GM12878 (cell line): ENCODE results near the gene ITPKA. TPM values are rescaled to one million over a fixed set of nuclear protein-coding genes. Genes with fewer than 3 reads are reported as not detected.

Experiments
- ATAC-seq: fragments of 200-7000 bp; cut with Tn5 transposase; 3 replicates; pipeline ENCODE4 v1.9.1; 2020; ENCODE audit warnings: mild to moderate bottlenecking, moderate library complexity
- BruUV-seq: library from RNA; stranded (reverse); fragments of 400-500 nt; replicated peaks from 2 replicates; lab custom pipeline; 2021; lab: Mats Ljungman, UMichigan
- CTCF ChIA-PET: fragments of 300-600 bp; sonication (Branson Sonifier 250); formaldehyde crosslinking; extraction: SDS; loops from one replicate; lab custom pipeline; 2021; ENCODE audit warnings: inconsistent platforms; lab: Yijun Ruan, JAX
- POLR2A ChIA-PET: fragments of 350-600 bp; formaldehyde crosslinking; extraction: SDS; loops from one replicate; lab custom pipeline; 2021; ENCODE audit warnings: inconsistent platforms; lab: Charles Lee
- RAD21 ChIA-PET: fragments of 300-600 bp; sonication (Branson Sonifier 250); formaldehyde crosslinking; loops from one replicate; lab custom pipeline; 2023; ENCODE audit warnings: antibody characterized with exemption; ENCODE audit not compliant: unreplicated experiment; lab: Charles Lee
- SMC1A ChIA-PET: fragments of 300-600 bp; sonication (Branson Sonifier 250); formaldehyde crosslinking; loops from one replicate; lab custom pipeline; 2023; ENCODE audit not compliant: unreplicated experiment, uncharacterized antibody; lab: Charles Lee
- DNase-seq: peaks from one replicate; pipeline ENCODE4 v3.0.0-alpha.2; 2011; ENCODE audit warnings: low read depth, low spot score
- FAIRE-seq: peaks from 3 replicates; lab custom pipeline; 2011; peaks lifted over from hg19 to GRCh38; lab: Jason Lieb, UNC
- H2AFZ ChIP-seq: 2 replicates; pipeline ENCODE4 v1.6.0; 2011; ENCODE audit warnings: low read depth, low read length, control low read depth; ENCODE audit not compliant: control insufficient read depth
- H3K27ac ChIP-seq: 2 replicates; pipeline ENCODE4 v1.5.1; 2011; ENCODE audit warnings: control low read depth; ENCODE audit not compliant: control insufficient read depth, insufficient read depth
- H3K27me3 ChIP-seq, 2 experiments: replicated peaks in 1 of 2; 2 replicates each; pipeline versions ENCODE4 v1.6.0 to v1.6.1; 2011; ENCODE audit warnings: low read length in 1 of 2; ENCODE audit not compliant: control insufficient read depth in 2 of 2, insufficient read depth in 2 of 2
- H3K36me3 ChIP-seq, 2 experiments: 2 replicates each; pipeline ENCODE4 v1.5.1; 2011; ENCODE audit warnings: low read length in 1 of 2; ENCODE audit not compliant: control insufficient read depth in 2 of 2, insufficient read depth in 2 of 2
- H3K4me1 ChIP-seq: 2 replicates; pipeline ENCODE4 v1.6.1; 2011; ENCODE audit warnings: mild to moderate bottlenecking, low read length, moderate library complexity, mixed read lengths; ENCODE audit not compliant: control insufficient read depth, insufficient read depth
- H3K4me2 ChIP-seq: 2 replicates; pipeline ENCODE4 v1.6.0; 2011; ENCODE audit warnings: control low read depth; ENCODE audit not compliant: control insufficient read depth, insufficient read depth
- H3K4me3 ChIP-seq: fragments of 200-600 bp; sonication (generic); 2 replicates; pipeline ENCODE4 v1.5.1; 2016
- H3K79me2 ChIP-seq: 2 replicates; pipeline ENCODE4 v1.6.0; 2011; ENCODE audit warnings: low read length; ENCODE audit not compliant: control insufficient read depth, insufficient read depth
- H3K9ac ChIP-seq: 2 replicates; pipeline ENCODE4 v1.8.0; 2011; ENCODE audit warnings: low read length, control low read depth, mixed read lengths; ENCODE audit not compliant: control insufficient read depth, insufficient read depth
- H3K9me3 ChIP-seq: replicated peaks from 3 replicates; pipeline ENCODE4 v1.5.1; 2011; ENCODE audit warnings: mild to moderate bottlenecking, low read length; ENCODE audit not compliant: control insufficient read depth, insufficient read depth
- H4K20me1 ChIP-seq: 2 replicates; pipeline ENCODE4 v1.6.0; 2011; ENCODE audit not compliant: control insufficient read depth, insufficient read depth
- EED ChIP-seq: sonication (generic); IDR thresholded peaks from 2 replicates; pipeline ENCODE4 v1.6.1; 2016; ENCODE audit warnings: antibody characterized with exemption, low read depth
- HDGF ChIP-seq: fragments of 450-650 bp; IDR thresholded peaks from 2 replicates; pipeline ENCODE4 v1.6.1; 2016; ENCODE audit warnings: antibody characterized with exemption
- NR2C2 ChIP-seq: IDR thresholded peaks from 2 replicates; pipeline ENCODE4 v1.6.1; 2011; ENCODE audit warnings: borderline replicate concordance, low read depth; ENCODE audit not compliant: control insufficient read depth, insufficient read length
- RCOR1 ChIP-seq: conservative IDR thresholded peaks from 2 replicates; pipeline ENCODE4 v1.6.1; 2012; ENCODE audit warnings: low read depth, low read length, improper control_type of control experiment
- ZNF217 ChIP-seq: fragments of 450-650 bp; IDR thresholded peaks from 2 replicates; pipeline ENCODE4 v1.6.1; 2017; ENCODE audit warnings: antibody characterized with exemption, mild to moderate bottlenecking
- ZNF274 ChIP-seq: IDR thresholded peaks from one replicate; pipeline ENCODE4 v1.8.0; 2011; ENCODE audit not compliant: insufficient read length, insufficient read depth
- WGBS: methylation state at CpG from one replicate; pipeline ENCODE4 v1.1.6; 2016; ENCODE audit warnings: low lambda C conversion rate; ENCODE audit not compliant: insufficient replicate concordance, insufficient coverage; ENCODE audit errors: missing lambda C conversion rate; 5-methylcytosine and 5-hydroxymethylcytosine counted together
- in situ Hi-C: fragments of 300-500 bp; cut with MboI; formaldehyde crosslinking; loops from 9 replicates; pipeline ENCODE4 v1.14.3; 2018; ENCODE audit warnings: mixed read lengths
- intact Hi-C: fragments of 100-400 bp; cut with micrococcal nuclease; formaldehyde crosslinking; loops from one replicate; pipeline ENCODE4 v1.14.2; 2022; ENCODE audit not compliant: unreplicated experiment
- polyA plus RNA-seq, 11 experiments: library from polyadenylated mRNA; depleted of rRNA in 4 of 11; unstranded in 6 of 11; stranded (reverse) in 5 of 11; fragments of >200 nt; fragmentation: Nextera tagmentation in 4 of 11; fragmentation: Illumina TruSeq in 1 of 11; extraction: Ambion mirVana in 4 of 11; extraction: Trizol in 1 of 11; gene quantifications; 1 replicate in 1 of 11; 2 replicates in 10 of 11; pipeline versions ENCODE4 v1.2.1 to v1.2.3, GENCODE V29; 2011 to 2016; ENCODE audit warnings: inconsistent platforms in 2 of 11, missing spikeins in 2 of 11, low read depth in 1 of 11
- total RNA-seq, 4 experiments: library from RNA; depleted of rRNA in 3 of 4; stranded (reverse); fragments of >200 nt in 3 of 4; fragmentation: Illumina TruSeq in 1 of 4; extraction: Trizol in 1 of 4; gene quantifications; 2 replicates each; pipeline versions ENCODE4 v1.2.1 to v1.2.3, GENCODE V29; 2013 to 2021

The ITPKA gene
- total and polyA plus RNA-seq, 10 of the 15 experiments (the other 5 are each of a cell fraction or from before 2014, with no cell fraction given) = 0.04 to 1.5 (median 0.49) TPM; not detected in 1

DNA sequence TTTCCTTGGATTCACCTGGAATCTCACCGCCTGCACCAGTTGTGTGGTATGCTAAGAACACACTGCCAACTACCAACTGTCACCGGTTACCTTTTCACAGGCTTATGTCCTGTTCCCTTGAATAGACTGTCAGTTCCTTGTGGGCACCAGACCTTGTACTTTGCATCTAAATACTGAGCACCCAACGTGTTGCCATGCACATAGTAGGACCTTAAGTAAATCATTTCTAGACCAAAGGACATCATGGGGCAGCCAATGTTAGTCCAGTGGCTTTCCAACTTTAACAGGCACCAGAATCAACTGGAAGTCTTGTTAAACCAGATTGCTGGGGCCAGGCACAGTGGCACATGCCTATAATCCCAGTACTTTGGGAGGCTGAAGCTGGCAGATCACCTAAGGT lies 51.5 kb downstream of the ITPKA start:
- Histone ChIP-seq H3K27me3 (no peaks in the 10 kb centered on the region), H3K4me2 (no peak overlapping the region), H3K9ac (no peak overlapping the region), H4K20me1 (no peaks in the 10 kb centered on the region), H3K36me3 (no peaks in the 10 kb centered on the region), H3K79me2 (peaks cover 10% of the 10 kb centered on the region), H3K9me3 (no peaks in the 10 kb centered on the region), H2AFZ (no peak overlapping the region), H3K4me1 (no peaks in the 10 kb centered on the region), H3K27ac (no peak overlapping the region), H3K4me3 (no peak overlapping the region)
- TF ChIP-seq ZNF217 (no peak), RCOR1 (no peak), HDGF (no peak), ZNF274 (no peak), NR2C2 (no peak), EED (no peak)
- DNase-seq (no peak), FAIRE-seq (no peak), ATAC-seq (no peak)
- RAD21 ChIA-PET = interaction anchor here (1.5 kb wide), 1 partner anchor 52 kb away, joined by 5 read pairs; the partner anchor contains the start of gene ITPKA
- no TSS peak for BruUV-seq
- WGBS = 67% methylated on average over 3 of the region's 3 CpGs
- in situ Hi-C loops (no loop called here), intact Hi-C loops (no loop called here)
- CTCF ChIA-PET = interaction anchor here (0.8 kb wide), 1 partner anchor 79 kb away, joined by 3 read pairs; no protein-coding TSS in a partner anchor
- SMC1A ChIA-PET = interaction anchor here (0.6 to 1.6 kb wide), 2 partner anchors 79 to 183 kb away, joined by 3 to 7 read pairs; no protein-coding TSS in a partner anchor
- POLR2A ChIA-PET = interaction anchor here (1.2 kb wide), 1 partner anchor 229 kb away, joined by 5 read pairs; the partner anchor contains the start of gene MAPKBP1
